GM15510 (cell line): Measurements from ENCODE around the gene IGF2BP1.

Source experiments
- POLR2A ChIP-seq: IDR thresholded peaks from 3 replicates; pipeline ENCODE4 v1.6.1; 2011; ENCODE audit warnings: borderline replicate concordance; ENCODE audit not compliant: insufficient read length; ENCODE audit errors: extremely low read depth

Gene IGF2BP1

GRCh38 chr17:49100601-49101000, 103.4 kb downstream of the IGF2BP1 start:
- TF ChIP-seq POLR2A: no peak

GRCh38 chr17:49101054-49101534, 103.9 kb downstream of the IGF2BP1 start:
- no peak for TF ChIP-seq POLR2A

GRCh38 chr17:49104511-49105074, 107.4 kb downstream of the IGF2BP1 start:
- no peak for TF ChIP-seq POLR2A
